Bronchus fibroblast of lung (primary cell): Measurements from ENCODE around the gene SNX8. TPM values are rescaled to one million over a fixed set of nuclear protein-coding genes. Genes with fewer than 3 reads are reported as not detected.

ENCODE experiments used
- total RNA-seq: library from RNA; depleted of rRNA; stranded (reverse); fragments of >200 nt; gene quantifications from 2 replicates; pipeline ENCODE4 v1.2.3, GENCODE V29; 2015

The SNX8 gene
- 21.5 and 36.6 TPM in 2 replicates for total RNA-seq

DNA sequence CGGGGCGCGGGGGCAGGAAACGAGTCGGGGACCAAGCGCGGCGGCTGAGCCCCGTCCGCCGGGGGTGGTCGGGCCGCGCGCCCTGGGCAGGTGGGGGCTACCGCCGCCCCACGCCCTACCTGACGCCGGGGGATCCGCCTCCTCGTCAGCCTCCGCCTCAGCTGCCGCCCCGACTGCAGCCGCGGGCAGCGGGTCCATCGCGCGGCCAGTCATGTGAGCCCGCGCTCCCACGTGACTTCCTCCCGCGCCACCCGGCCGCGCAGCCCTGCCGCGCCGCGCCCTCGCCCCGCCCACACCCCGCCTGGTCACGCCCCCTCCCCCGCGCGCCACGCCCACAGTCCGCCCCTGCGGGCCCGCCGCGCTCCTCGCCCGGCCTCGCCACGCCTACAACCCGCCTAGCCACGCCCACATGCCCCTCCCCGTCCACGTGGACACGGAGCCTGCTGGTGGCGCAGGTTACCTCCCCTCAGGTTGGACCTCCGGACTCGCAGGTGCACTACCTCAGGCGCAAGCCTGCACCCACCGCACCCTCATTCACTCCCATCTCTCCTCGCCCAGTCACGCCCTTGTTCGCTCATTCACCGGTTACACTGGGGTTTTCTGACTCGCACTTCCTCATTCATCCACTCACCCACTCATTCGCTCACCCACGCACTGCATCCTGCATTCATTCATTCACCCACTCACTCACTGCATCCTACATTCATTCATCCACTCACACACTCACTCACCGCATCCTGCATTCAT, at the start of gene SNX8:
Gene SNX8, minus strand, starts transcription at position 233 of the 747 bp plus-strand sequence. Its CDS starts 20 bp downstream, at position 213.

GRCh38 chr7:2354186-2354938, 40.1 kb upstream of the SNX8 start, which contains the start of gene EIF3B:
EIF3B (plus strand) TSS chr7:2354827; CDS start chr7:2354922, 95 bp downstream.

GRCh38 chr7:2241580-2242540, 72.4 kb downstream of the SNX8 start, which contains the start of the genes MRM2 and NUDT1:
MRM2 (minus strand) TSS chr7:2242205; CDS start chr7:2242169, 36 bp downstream.
NUDT1 (plus strand) TSS chr7:2242226; CDS start chr7:2244575, 2,349 bp downstream.

DNA sequence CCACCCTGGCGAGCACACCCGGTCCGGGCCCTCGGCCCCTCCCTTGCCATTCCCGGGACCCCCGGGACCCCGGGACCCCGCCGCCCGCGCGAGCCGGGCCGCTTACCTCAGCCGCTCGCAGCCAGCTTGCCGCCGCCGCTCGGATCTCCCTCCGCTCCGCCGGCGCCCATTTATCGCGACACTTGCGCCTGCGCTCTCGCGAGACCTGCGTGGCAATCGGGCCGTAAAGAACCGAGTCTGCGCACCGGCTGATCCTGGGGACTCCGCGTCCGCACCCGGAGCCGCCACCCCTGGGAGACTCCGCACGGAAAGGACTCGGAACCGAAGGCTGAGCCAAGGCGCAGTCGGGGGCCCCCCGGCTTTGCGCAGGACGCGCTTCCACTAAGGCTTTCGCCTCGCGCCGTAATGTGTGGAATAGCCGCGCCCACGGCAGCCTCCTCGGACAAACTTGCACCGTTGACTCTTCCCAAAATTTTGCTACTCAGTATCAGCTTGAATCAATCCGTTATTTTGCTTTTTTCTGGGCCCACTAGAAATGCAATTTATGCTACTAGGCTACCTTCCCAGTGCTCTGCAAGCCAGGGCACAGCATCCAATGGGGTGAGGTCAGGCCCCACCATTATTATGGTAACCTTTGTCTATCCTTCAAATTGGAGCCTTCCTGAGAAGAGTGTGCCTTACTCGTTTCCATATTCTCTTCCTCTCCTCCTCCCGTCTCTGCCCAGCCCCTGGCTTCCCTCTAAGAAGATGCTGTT, 81.3 kb downstream of the SNX8 start, which contains the start of gene MAD1L1:
Gene MAD1L1, minus strand, starts transcription at position 180 of the 755 bp plus-strand sequence. CDS start 2,812 bp downstream, outside the sequence.

Other genes with a start within 250 kb of the SNX8 start
- gene MAD1L1, start 81.5 kb downstream of the SNX8 start, total RNA-seq, result 50.8 and 51.6 TPM in 2 replicates
- gene MRM2, start 72.2 kb downstream of the SNX8 start, total RNA-seq, result 23.2 and 23.9 TPM in 2 replicates
- 71.8 and 88.9 TPM in 2 replicates for gene NUDT1, start 72.2 kb downstream of the SNX8 start, total RNA-seq
- gene EIF3B, start 40.4 kb upstream of the SNX8 start, total RNA-seq, result 126 and 141 TPM in 2 replicates
- gene CHST12, start 89.2 kb upstream of the SNX8 start, total RNA-seq, result 7.0 and 8.2 TPM in 2 replicates
- gene GRIFIN, start 162.0 kb upstream of the SNX8 start, total RNA-seq, result not detected in 2 replicates
- gene LFNG, start 205.3 kb upstream of the SNX8 start, total RNA-seq, result 1.2 and 1.7 TPM in 2 replicates
- gene BRAT1, start 241.1 kb upstream of the SNX8 start, total RNA-seq, result 31.5 and 38.5 TPM in 2 replicates
- gene IQCE, start 244.5 kb upstream of the SNX8 start, total RNA-seq, result 7.0 and 7.7 TPM in 2 replicates